K562 (cell line): ENCODE measurements around the gene PIKFYVE. TPM values are rescaled to one million over a fixed set of nuclear protein-coding genes. Genes with fewer than 3 reads are reported as not detected.
A peak's percentile ranks its signal among the peaks of the same experiment; 100 is the strongest.

Experiments
- CCNT2 ChIP-seq: IDR thresholded peaks from 2 replicates; pipeline ENCODE4 v1.6.1; 2011; ENCODE audit warnings: borderline replicate concordance, low read depth, mild to moderate bottlenecking, moderate library complexity, mixed read lengths, low read length; ENCODE audit not compliant: insufficient read length; ENCODE audit errors: extremely low read depth
- GATAD2A ChIP-seq: fragments of 450-650 bp; IDR thresholded peaks from 2 replicates; pipeline ENCODE4 v1.6.1; 2017
- L3MBTL2 ChIP-seq: fragments of 450-650 bp; IDR thresholded peaks from 2 replicates; pipeline ENCODE4 v1.6.1; 2016; ENCODE audit warnings: mild to moderate bottlenecking, moderate library complexity
- NCOA2 ChIP-seq, 2 experiments: fragments of 450-650 bp; IDR thresholded peaks; 2 replicates each; pipeline ENCODE4 v1.6.1; 2018; ENCODE audit warnings: mild to moderate bottlenecking in 2 of 2, moderate library complexity in 1 of 2; ENCODE audit not compliant: partially characterized antibody in 2 of 2
- PHTF2 ChIP-seq: fragments of 250-450 bp; sonication (Bioruptor Pico); IDR thresholded peaks from 2 replicates; pipeline ENCODE4 v1.5.0; 2021; ENCODE audit warnings: mild to moderate bottlenecking
- PRMT5 ChIP-seq: sonication (generic); formaldehyde crosslinking; IDR thresholded peaks from 2 replicates; pipeline ENCODE4 v1.5.0; 2020; ENCODE audit warnings: missing genetic modification reagents
- PTBP1 ChIP-seq: fragments of 200-400 bp; formaldehyde crosslinking; IDR thresholded peaks from 2 replicates; pipeline ENCODE4 v1.6.1; 2017; ENCODE audit warnings: low read depth, low read length
- YY1 ChIP-seq, 3 experiments: IDR thresholded peaks; 2 replicates each; pipeline ENCODE4 v1.6.1; 2011; ENCODE audit warnings: low read length in 2 of 3, mild to moderate bottlenecking in 2 of 3, moderate library complexity in 2 of 3, borderline replicate concordance in 1 of 3, control low read depth in 1 of 3, low read depth in 1 of 3; ENCODE audit not compliant: insufficient read depth in 3 of 3, insufficient replicate concordance in 2 of 3, control insufficient read depth in 1 of 3, insufficient read length in 1 of 3; ENCODE audit errors: extremely low read depth in 1 of 3
- ZNF124 ChIP-seq: sonication (generic); formaldehyde crosslinking; IDR thresholded peaks from 2 replicates; pipeline ENCODE4 v1.8.1; 2022; ENCODE audit warnings: missing genetic modification reagents
- ZSCAN32 ChIP-seq: fragments of 450-650 bp; formaldehyde crosslinking; IDR thresholded peaks from 2 replicates; pipeline ENCODE4 v1.4.0; 2020; ENCODE audit warnings: mild to moderate bottlenecking, moderate library complexity
- polyA plus RNA-seq, 8 experiments: library from polyadenylated mRNA; depleted of rRNA in 4 of 8; stranded (reverse) in 5 of 8; unstranded in 3 of 8; fragments of >200 nt; fragmentation: Nextera tagmentation in 2 of 8; fragmentation: Illumina TruSeq in 1 of 8; extraction: Ambion mirVana in 2 of 8; extraction: Trizol in 1 of 8; gene quantifications; 2 replicates each; pipeline versions ENCODE4 v1.2.1 to v1.2.3, GENCODE V29; 2011 to 2014; ENCODE audit warnings: inconsistent platforms in 1 of 8, missing spikeins in 1 of 8
- total RNA-seq, 7 experiments: library from RNA; depleted of rRNA in 6 of 7; stranded (reverse); fragments of >200 nt in 6 of 7; fragmentation: Illumina TruSeq in 2 of 7; extraction: Trizol in 2 of 7; gene quantifications; 2 replicates each; pipeline versions ENCODE4 v1.2.1 to v1.2.3, GENCODE V29; 2011 to 2021; ENCODE audit warnings: low replicate concordance in 1 of 7
- TF ChIP-seq, protein P1 (sequence below), 2 experiments: fragments of 450-650 bp; conservative IDR thresholded peaks; 2 replicates each; pipeline ENCODE4 v1.6.1; 2017; ENCODE audit warnings: mild to moderate bottlenecking in 2 of 2, moderate library complexity in 2 of 2
- TF ChIP-seq, protein P2 (sequence below): fragments of 250-450 bp; sonication (Bioruptor Pico); IDR thresholded peaks from 2 replicates; pipeline ENCODE4 v1.9.0; 2021; ENCODE audit warnings: mild to moderate bottlenecking, inconsistent platforms
- TF ChIP-seq, protein P3 (sequence below): fragments of 450-650 bp; IDR thresholded peaks from 2 replicates; pipeline ENCODE4 v1.6.1; 2018; ENCODE audit not compliant: partially characterized antibody

Gene PIKFYVE
- total and polyA plus RNA-seq, 9 of the 15 experiments (the other 6 are each of a cell fraction or from before 2014, with no cell fraction given): 3.6 to 25.6 (median 16.7) TPM

- TF ChIP-seq, protein P1, sequence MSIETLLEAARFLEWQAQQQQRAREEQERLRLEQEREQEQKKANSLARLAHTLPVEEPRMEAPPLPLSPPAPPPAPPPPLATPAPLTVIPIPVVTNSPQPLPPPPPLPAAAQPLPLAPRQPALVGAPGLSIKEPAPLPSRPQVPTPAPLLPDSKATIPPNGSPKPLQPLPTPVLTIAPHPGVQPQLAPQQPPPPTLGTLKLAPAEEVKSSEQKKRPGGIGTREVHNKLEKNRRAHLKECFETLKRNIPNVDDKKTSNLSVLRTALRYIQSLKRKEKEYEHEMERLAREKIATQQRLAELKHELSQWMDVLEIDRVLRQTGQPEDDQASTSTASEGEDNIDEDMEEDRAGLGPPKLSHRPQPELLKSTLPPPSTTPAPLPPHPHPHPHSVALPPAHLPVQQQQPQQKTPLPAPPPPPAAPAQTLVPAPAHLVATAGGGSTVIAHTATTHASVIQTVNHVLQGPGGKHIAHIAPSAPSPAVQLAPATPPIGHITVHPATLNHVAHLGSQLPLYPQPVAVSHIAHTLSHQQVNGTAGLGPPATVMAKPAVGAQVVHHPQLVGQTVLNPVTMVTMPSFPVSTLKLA (conservative IDR thresholded peaks at IDR 0.05): peak; percentile 54 to 68
- no peak for TF ChIP-seq NCOA2 (IDR thresholded peaks at IDR 0.05; ENCODE audit: partially characterized antibody in 2 of 2)
- TF ChIP-seq L3MBTL2: peak; percentile 18; the same call in 1 of the 2 replicates
- no peak for TF ChIP-seq PRMT5 (CRISPR knock-in tag)
- no peak for TF ChIP-seq PHTF2 (CRISPR knock-in tag)
- TF ChIP-seq, protein P2, sequence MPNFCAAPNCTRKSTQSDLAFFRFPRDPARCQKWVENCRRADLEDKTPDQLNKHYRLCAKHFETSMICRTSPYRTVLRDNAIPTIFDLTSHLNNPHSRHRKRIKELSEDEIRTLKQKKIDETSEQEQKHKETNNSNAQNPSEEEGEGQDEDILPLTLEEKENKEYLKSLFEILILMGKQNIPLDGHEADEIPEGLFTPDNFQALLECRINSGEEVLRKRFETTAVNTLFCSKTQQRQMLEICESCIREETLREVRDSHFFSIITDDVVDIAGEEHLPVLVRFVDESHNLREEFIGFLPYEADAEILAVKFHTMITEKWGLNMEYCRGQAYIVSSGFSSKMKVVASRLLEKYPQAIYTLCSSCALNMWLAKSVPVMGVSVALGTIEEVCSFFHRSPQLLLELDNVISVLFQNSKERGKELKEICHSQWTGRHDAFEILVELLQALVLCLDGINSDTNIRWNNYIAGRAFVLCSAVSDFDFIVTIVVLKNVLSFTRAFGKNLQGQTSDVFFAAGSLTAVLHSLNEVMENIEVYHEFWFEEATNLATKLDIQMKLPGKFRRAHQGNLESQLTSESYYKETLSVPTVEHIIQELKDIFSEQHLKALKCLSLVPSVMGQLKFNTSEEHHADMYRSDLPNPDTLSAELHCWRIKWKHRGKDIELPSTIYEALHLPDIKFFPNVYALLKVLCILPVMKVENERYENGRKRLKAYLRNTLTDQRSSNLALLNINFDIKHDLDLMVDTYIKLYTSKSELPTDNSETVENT (CRISPR knock-in tag): no peak
- no peak for TF ChIP-seq ZNF124
- TF ChIP-seq PTBP1: no peak
- TF ChIP-seq GATAD2A: 0 out of 2 replicates have a peak, but pooled peaks have one; percentile 13
- TF ChIP-seq ZSCAN32 (CRISPR knock-in tag): no peak
- TF ChIP-seq, protein P3, sequence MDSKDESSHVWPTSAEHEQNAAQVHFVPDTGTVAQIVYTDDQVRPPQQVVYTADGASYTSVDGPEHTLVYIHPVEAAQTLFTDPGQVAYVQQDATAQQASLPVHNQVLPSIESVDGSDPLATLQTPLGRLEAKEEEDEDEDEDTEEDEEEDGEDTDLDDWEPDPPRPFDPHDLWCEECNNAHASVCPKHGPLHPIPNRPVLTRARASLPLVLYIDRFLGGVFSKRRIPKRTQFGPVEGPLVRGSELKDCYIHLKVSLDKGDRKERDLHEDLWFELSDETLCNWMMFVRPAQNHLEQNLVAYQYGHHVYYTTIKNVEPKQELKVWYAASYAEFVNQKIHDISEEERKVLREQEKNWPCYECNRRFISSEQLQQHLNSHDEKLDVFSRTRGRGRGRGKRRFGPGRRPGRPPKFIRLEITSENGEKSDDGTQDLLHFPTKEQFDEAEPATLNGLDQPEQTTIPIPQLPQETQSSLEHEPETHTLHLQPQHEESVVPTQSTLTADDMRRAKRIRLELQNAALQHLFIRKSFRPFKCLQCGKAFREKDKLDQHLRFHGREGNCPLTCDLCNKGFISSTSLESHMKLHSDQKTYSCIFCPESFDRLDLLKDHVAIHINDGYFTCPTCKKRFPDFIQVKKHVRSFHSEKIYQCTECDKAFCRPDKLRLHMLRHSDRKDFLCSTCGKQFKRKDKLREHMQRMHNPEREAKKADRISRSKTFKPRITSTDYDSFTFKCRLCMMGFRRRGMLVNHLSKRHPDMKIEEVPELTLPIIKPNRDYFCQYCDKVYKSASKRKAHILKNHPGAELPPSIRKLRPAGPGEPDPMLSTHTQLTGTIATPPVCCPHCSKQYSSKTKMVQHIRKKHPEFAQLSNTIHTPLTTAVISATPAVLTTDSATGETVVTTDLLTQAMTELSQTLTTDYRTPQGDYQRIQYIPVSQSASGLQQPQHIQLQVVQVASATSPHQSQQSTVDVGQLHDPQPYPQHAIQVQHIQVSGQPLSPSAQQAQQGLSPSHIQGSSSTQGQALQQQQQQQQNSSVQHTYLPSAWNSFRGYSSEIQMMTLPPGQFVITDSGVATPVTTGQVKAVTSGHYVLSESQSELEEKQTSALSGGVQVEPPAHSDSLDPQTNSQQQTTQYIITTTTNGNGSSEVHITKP: peak; percentile 68
- TF ChIP-seq YY1 (IDR thresholded peaks at IDR 0.05; ENCODE audit: borderline replicate concordance in 1 of 3, control insufficient read depth in 1 of 3, extremely low read depth in 1 of 3, insufficient read depth in 3 of 3, insufficient read length in 1 of 3, insufficient replicate concordance in 2 of 3, low read depth in 1 of 3, low read length in 2 of 3): peak in 2 of 3 experiments; percentile 70 to 75
- TF ChIP-seq CCNT2: peak; percentile 75
Observed at GRCh38 chr2:208254871-208255556, 11.0 kb upstream of the PIKFYVE start, which contains the start of gene IDH1 (continued).
